Measurements from ENCODE around the gene BRF1. TPM values are rescaled to one million over a fixed set of nuclear protein-coding genes. Genes with fewer than 3 reads are reported as not detected.

BRF1 gene
- total and polyA plus RNA-seq, 2 of the 8 experiments (the other 6 are each of a cell fraction or from before 2014, with no cell fraction given): 7.7 to 18.3 TPM

DNA sequence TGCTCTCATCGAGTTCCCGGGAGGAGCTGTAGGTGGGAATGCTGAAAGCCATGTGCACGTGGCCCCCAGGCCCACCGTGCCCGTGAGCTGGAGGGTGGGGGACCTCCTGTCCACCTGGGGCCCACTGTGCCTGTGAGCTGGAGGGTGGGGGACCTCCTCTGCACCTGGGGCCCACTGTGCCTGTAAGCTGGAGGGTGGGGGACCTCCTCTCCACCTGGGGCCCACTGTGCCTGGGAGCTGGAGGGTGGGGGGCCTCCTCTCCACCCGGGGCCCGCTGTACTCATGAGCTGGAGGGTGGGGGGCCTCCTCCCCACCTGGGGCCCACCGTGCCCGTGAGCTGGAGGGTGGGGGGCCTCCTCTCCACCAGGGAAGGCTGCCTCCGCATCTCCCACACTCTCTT lies 105.8 kb downstream of the BRF1 start:
- H3K14ac ChIP-seq (ENCODE audit: insufficient read length): no peak overlapping the region
- H2BK20ac ChIP-seq (ENCODE audit: low read length): peak overlapping the region; percentile 98; the same call in 1 of the 2 replicates
- H4K5ac ChIP-seq (ENCODE audit: insufficient read length, low read depth, low read length): no peak overlapping the region
- H3K27me3 ChIP-seq (replicated peaks in 1 of 4; ENCODE audit: control insufficient read depth in 3 of 4, extremely low read depth in 1 of 4, insufficient read depth in 3 of 4, low read length in 3 of 4): peaks cover 0 to 37% (median 19%) of the 10 kb centered on the region in 4 experiments; a peak in 5 of 7 replicates
- DNase-seq (ENCODE audit: low read depth in 1 of 2, low spot score in 2 of 2) (no peak), FAIRE-seq (no peak)
- H2BK15ac ChIP-seq (ENCODE audit: low read length): peak overlapping the region; percentile 31; the same call in 1 of the 2 replicates
- TF ChIP-seq RNF2 (IDR thresholded peaks at IDR 0.05; ENCODE audit: borderline replicate concordance, low read depth, low read length, missing control alignments, poor library complexity, severe bottlenecking) (no peak), POLR2A (IDR thresholded peaks at IDR 0.05; ENCODE audit: control extremely low read depth in 1 of 2, low read depth in 2 of 2, low read length in 2 of 2) (no peak), NRF1 (IDR thresholded peaks at IDR 0.05; ENCODE audit: low read depth, low read length) (no peak), SP2 (IDR thresholded peaks at IDR 0.05; ENCODE audit: low read length) (no peak), TBP (IDR thresholded peaks at IDR 0.05; ENCODE audit: low read depth, low read length) (no peak), SIN3A (conservative IDR thresholded peaks at IDR 0.05 in 1 of 2, IDR thresholded peaks at IDR 0.05 in 1 of 2; ENCODE audit: low read depth in 1 of 2, low read length in 2 of 2) (no peak), POLR2AphosphoS5 (IDR thresholded peaks at IDR 0.05; ENCODE audit: low read depth, low read length) (no peak), RAD21 (IDR thresholded peaks at IDR 0.05 in 1 of 2, conservative IDR thresholded peaks at IDR 0.05 in 1 of 2; ENCODE audit: low read depth in 2 of 2, low read length in 2 of 2) (no peak), KDM5A (IDR thresholded peaks at IDR 0.05; ENCODE audit: low read length) (no peak)
- no peaks in the 10 kb centered on the region for H3K9me3 ChIP-seq (ENCODE audit: insufficient read depth in 2 of 2, low read depth in 1 of 2, low read length in 1 of 2)
- H3K4me3 ChIP-seq (ENCODE audit: extremely low read depth in 1 of 4, insufficient read depth in 2 of 4, low read depth in 3 of 4, low read length in 4 of 4): no peak overlapping the region
- ChIA-PET POLR2A (ENCODE audit: partially characterized antibody) (interaction anchor here (1.0 to 1.1 kb wide), 2 partner anchors 9 to 53 kb away, joined by 3 read pairs; partner anchors contain the start of gene BTBD6), CTCF (ENCODE audit: partially characterized antibody) (interaction anchor here (0.5 to 3.1 kb wide), 21 partner anchors 9 to 286 kb away, joined by 3 to 25 read pairs (median 4); partner anchors contain the start of gene JAG2)
- H3K56ac ChIP-seq (replicated peaks; ENCODE audit: insufficient read length, low read depth, low read length): no peak overlapping the region
- no peaks in the 10 kb centered on the region for H3K36me3 ChIP-seq (ENCODE audit: control insufficient read depth in 2 of 4, insufficient read depth in 4 of 4, low read length in 3 of 4)
- no peak overlapping the region for H3K4ac ChIP-seq (replicated peaks; ENCODE audit: insufficient read length, low read depth, low read length)
- H2AFZ ChIP-seq (ENCODE audit: low read length): no peak overlapping the region
- H3K27ac ChIP-seq (ENCODE audit: low read depth, low read length): no peak overlapping the region
- peaks cover 0 to 2% of the 10 kb centered on the region in 2 experiments for H4K20me1 ChIP-seq (replicated peaks in 1 of 2; ENCODE audit: control insufficient read depth in 1 of 2, insufficient read depth in 2 of 2, low read length in 2 of 2)
- peak overlapping the region; percentile 56; the same call in 1 of the 2 replicates for H3K18ac ChIP-seq (ENCODE audit: extremely low read depth, low read length)
- H2BK12ac ChIP-seq (ENCODE audit: low read depth, low read length): peak overlapping the region; percentile 84; the same call in 1 of the 2 replicates
- H4K91ac ChIP-seq (replicated peaks; ENCODE audit: insufficient read length, low read length): peak overlapping the region; percentile 95
- peak overlapping the region; percentile 88; the same call in 1 of the 2 replicates for H2AK5ac ChIP-seq (ENCODE audit: low read depth, low read length)
- H4K8ac ChIP-seq (ENCODE audit: extremely low read depth, insufficient read depth, low read length): no peak overlapping the region
- no peak overlapping the region for H3K9ac ChIP-seq (replicated peaks in 1 of 4; ENCODE audit: extremely low read depth in 1 of 4, low read depth in 3 of 4, low read length in 3 of 4)
- no peaks in the 10 kb centered on the region for H3K79me2 ChIP-seq (ENCODE audit: control insufficient read depth in 1 of 2, insufficient read depth in 2 of 2, low read length in 2 of 2)
- H3K23ac ChIP-seq (ENCODE audit: insufficient read length): no peak overlapping the region
- H3K23me2 ChIP-seq (ENCODE audit: low read depth, low read length): peaks cover 4% of the 10 kb centered on the region; the same call in 1 of the 2 replicates
- H2BK5ac ChIP-seq (ENCODE audit: low read depth, low read length): peak overlapping the region; percentile 71; the same call in 1 of the 2 replicates
- H2BK120ac ChIP-seq (replicated peaks; ENCODE audit: low read depth, low read length): peak overlapping the region; percentile 10
- 81% methylated on average over 8 of the region's 10 CpGs; no CpG with 5 or more reads in 1 of the 2 experiments for WGBS, 2 experiments (ENCODE audit: extremely low coverage in 1 of 2, insufficient coverage in 1 of 2, insufficient read length in 1 of 2, insufficient replicate concordance in 2 of 2, low coverage in 1 of 2, low lambda C conversion rate in 2 of 2, missing lambda C conversion rate in 1 of 2)
- peaks cover 0 to 16% (median 9%) of the 10 kb centered on the region in 4 experiments; a peak in 5 of 7 replicates for H3K4me1 ChIP-seq (replicated peaks in 1 of 4; ENCODE audit: control insufficient read depth in 3 of 4, insufficient read depth in 4 of 4, low read length in 3 of 4)
- no peaks in the 10 kb centered on the region for H3K79me1 ChIP-seq (ENCODE audit: low read depth, low read length)
- H3K4me2 ChIP-seq (ENCODE audit: insufficient read depth in 1 of 2, low read depth in 2 of 2, low read length in 2 of 2): no peak overlapping the region
